Esophagus squamous epithelium (tissue), 5 donors: Measurements from ENCODE around the gene SGMS2. TPM values are rescaled to one million over a fixed set of nuclear protein-coding genes. Genes with fewer than 3 reads are reported as not detected.
A peak's percentile ranks its signal among the peaks of the same experiment; 100 is the strongest.

Source experiments
- DNase-seq: peaks from one replicate; lab custom pipeline; 2025; lab: John Stamatoyannopoulos, UW
- H3K27ac ChIP-seq, 4 donors: fragments of 200-600 bp; sonication (generic); one replicate each; pipeline ENCODE4 v1.5.1; 2016 to 2019; ENCODE audit warnings: mild to moderate bottlenecking in 1 of 4
- H3K27me3 ChIP-seq, 4 donors: fragments of 200-600 bp; sonication (generic); 1 replicate in 3 of 4; 2 replicates in 1 of 4; pipeline versions ENCODE4 v1.5.1 to v1.6.0; 2017 to 2021; ENCODE audit warnings: antibody characterized with exemption in 1 of 4
- H3K36me3 ChIP-seq, 3 donors: fragments of 200-600 bp; sonication (generic); one replicate each; pipeline ENCODE4 v1.5.1; 2016 to 2019
- H3K4me1 ChIP-seq, 3 donors: fragments of 200-600 bp; sonication (generic); one replicate each; pipeline ENCODE4 v1.5.1; 2017 to 2019
- H3K4me3 ChIP-seq, 4 donors: fragments of 200-600 bp; sonication (generic); 1 replicate in 3 of 4; 2 replicates in 1 of 4; pipeline ENCODE4 v1.5.1; 2016 to 2019; ENCODE audit warnings: mild to moderate bottlenecking in 2 of 4, moderate library complexity in 1 of 4
- H3K9me3 ChIP-seq, 3 donors: fragments of 200-600 bp; sonication (generic); one replicate each; pipeline ENCODE4 v1.5.1; 2016 to 2019
- CTCF ChIP-seq, 6 experiments: fragments of 450-650 bp in 4 of 6; fragments of 200-600 bp in 2 of 6; sonication (generic) in 2 of 6; IDR thresholded peaks; one replicate each; pipeline ENCODE4 v1.5.1; 2016 to 2019; ENCODE audit warnings: antibody characterized with exemption in 6 of 6, mild to moderate bottlenecking in 4 of 6, moderate library complexity in 4 of 6
- POLR2A ChIP-seq, 4 donors: fragments of 450-650 bp; IDR thresholded peaks; one replicate each; pipeline ENCODE4 v1.6.1; 2017; ENCODE audit warnings: antibody characterized with exemption in 4 of 4, mild to moderate bottlenecking in 4 of 4, moderate library complexity in 3 of 4
- WGBS, 2 donors: methylation state at CpG; one replicate each; pipeline ENCODE4 v1.1.5; 2018; 5-methylcytosine and 5-hydroxymethylcytosine counted together
- intact Hi-C: fragments of 100-400 bp; cut with DNase I; formaldehyde crosslinking; loops from one replicate; pipeline ENCODE4 v1.15.0; 2022
- total RNA-seq, 4 donors: library from RNA; depleted of rRNA; stranded (reverse); fragments of >200 nt; gene quantifications; one replicate each; pipeline ENCODE4 v1.1.0, GENCODE V29; 2016
- donor health status: DM: yes; HTN: yes; CAD: no.

The SGMS2 gene
- 100 to 1,000 TPM in 2 of 4 donors, 10 to 100 TPM in 2; 53.4 to 153 (median 114) TPM for total RNA-seq

DNA sequence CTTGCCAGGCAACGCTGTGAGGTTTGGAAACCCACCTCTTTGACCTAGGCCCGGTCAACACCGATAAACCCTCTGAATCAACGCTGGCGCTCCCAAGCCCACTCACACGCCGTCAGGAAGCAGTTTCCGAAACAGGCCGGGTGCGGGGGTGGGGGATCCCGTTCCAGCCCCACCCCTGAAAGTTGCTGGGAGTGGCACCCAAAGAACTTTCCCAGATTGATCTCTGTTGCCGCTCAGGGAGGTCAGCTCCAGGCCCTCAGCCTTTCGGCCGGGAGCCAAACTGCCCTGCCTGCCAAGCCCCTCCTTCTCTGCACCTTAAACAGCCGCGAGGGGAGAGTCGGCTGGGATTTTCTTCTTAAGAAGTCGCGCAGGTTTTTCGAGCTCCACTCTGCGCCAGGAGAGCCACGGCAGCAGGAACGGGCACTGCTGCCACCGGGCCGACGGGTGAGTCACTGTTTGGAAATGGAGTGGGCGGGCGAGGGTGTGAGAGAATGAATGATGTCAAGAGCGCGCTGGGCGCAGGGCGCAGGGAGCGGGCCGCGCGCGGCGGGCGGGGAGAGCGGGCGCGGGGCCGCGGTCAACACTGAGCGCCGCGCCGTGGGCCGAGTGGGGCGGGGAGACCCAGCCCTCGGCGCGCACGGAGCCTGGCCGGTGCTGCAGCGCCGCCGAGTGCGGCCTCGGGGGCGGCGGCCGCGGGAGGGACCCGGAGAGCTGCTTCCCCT, at the start of gene SGMS2:
Gene SGMS2 (plus strand): TSS at position 583 of the 722 bp plus-strand sequence. CDS start 70,622 bp downstream, outside the sequence.
- intact Hi-C loops = loop anchor here (5.0 kb wide), 1 partner anchor 78 kb away; no protein-coding TSS in a partner anchor

DNA sequence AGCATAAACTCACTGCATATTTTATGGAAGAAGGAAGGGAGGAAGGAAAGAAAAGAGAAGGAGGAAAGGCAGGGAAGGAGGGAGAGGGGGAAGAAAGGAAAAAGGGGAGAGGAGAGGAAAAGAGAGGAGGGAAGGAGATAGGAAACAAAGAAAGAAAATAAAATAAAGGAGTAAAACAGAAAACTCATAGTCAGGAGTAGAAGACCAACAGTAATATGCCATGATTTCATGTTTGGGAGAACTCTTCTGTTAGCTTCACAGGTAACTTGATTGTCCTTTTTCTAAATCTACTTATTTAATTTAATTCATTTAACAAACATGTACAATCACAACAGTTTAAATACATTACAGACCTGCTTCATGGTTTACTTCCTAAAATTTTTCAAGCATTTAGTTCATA, 46.8 kb upstream of the SGMS2 start:
- Histone ChIP-seq H3K27me3 (no peaks in the 10 kb centered on the region), H3K4me1 (no peaks in the 10 kb centered on the region), H3K9me3 (no peaks in the 10 kb centered on the region), H3K27ac (no peak overlapping the region), H3K4me3 (no peak overlapping the region), H3K36me3 (no peaks in the 10 kb centered on the region)
- no peak for TF ChIP-seq POLR2A (IDR thresholded peaks at IDR 0.05)
- TF ChIP-seq CTCF (IDR thresholded peaks at IDR 0.05) = no peak
- intact Hi-C loops = no loop called here
- no peak for DNase-seq

More for the DNA sequence above, at the start of gene SGMS2:
- Histone ChIP-seq H3K9me3 (no peaks in the 10 kb centered on the region), H3K36me3 (no peaks in the 10 kb centered on the region), H3K4me3 (peak within 1 kb of the TSS; percentile 83 to 88 (median 84)), H3K27me3 (no peaks in the 10 kb centered on the region), H3K4me1 (peaks cover 0 to 38% (median 6%) of the 10 kb centered on the region in 3 donors), H3K27ac (peak within 1 kb of the TSS; percentile 94 to 98 (median 97))
- peak; percentile 48 for DNase-seq
- TF ChIP-seq POLR2A (IDR thresholded peaks at IDR 0.05) (peak in 3 of 4 donors; percentile 22 to 80 (median 76)), CTCF (IDR thresholded peaks at IDR 0.05) (peak in 1 of 6 experiments; percentile 1)
- 0 to 1% methylated on average over 5 to 22 of the region's 65 CpGs for WGBS, 2 donors

DNA sequence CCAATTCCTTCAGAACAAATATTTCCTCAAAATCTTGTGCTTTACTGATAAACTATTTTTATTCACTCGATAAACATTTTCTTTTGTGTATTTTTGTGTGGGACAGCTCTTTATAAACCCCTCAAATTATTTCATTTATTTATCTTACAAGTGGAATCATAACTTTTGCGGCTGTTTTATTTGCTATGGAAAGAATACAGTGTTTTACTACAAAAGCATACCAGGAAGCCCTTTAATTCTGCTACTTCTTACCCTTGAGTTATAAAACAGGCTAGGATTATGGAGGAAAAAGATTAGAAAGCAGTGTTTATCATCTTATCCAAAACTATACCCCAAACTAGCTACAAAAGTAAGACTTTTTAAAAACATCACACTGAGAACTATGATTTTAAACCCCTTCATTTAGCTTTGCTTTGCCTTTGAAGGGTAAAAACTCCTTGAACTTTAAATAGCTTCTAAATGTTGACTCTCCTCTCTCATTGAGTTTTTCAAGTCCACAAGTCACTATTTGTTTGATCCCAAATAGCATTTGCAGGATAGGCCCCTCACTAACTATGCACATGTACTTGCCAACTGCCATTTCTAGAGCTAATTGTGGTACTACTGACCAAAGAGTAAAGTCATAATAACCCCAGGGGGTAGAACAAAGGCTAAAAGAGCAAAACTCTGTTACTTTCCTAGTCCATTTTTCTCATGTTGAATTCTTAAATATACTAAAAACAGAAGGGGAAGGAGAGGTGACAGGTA, 45.8 kb upstream of the SGMS2 start:
- no peaks in the 10 kb centered on the region for H3K36me3 ChIP-seq
- no peak overlapping the region for H3K27ac ChIP-seq
- no peak overlapping the region for H3K4me3 ChIP-seq
- TF ChIP-seq POLR2A (IDR thresholded peaks at IDR 0.05) = no peak
- no peak for TF ChIP-seq CTCF (IDR thresholded peaks at IDR 0.05)
- H3K4me1 ChIP-seq = no peaks in the 10 kb centered on the region
- no peak for DNase-seq
- H3K9me3 ChIP-seq = no peaks in the 10 kb centered on the region
- no peaks in the 10 kb centered on the region for H3K27me3 ChIP-seq
- intact Hi-C loops = no loop called here
- WGBS, 2 donors = 62% methylated on average over 2 of the region's 2 CpGs

DNA sequence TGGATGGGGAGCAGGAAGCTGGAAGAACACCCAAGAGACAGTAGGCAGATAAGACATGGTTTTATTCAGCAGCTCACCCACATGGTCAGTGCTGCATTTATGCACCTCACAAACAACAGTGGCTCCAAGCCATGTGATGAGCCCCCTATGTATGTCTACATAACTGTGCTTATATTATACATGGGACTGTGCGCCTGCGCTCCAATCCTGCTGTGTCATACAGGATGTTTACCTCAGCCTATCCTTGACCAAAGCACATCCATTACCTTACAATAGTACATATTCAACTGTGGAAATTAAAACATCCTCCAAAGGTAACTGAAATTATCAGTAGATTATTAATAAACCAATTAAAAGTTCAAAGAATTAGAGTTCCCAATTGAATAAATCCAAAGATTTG, 44.1 kb upstream of the SGMS2 start:
- H3K9me3 ChIP-seq = no peaks in the 10 kb centered on the region
- intact Hi-C loops = no loop called here
- no peaks in the 10 kb centered on the region for H3K4me1 ChIP-seq
- WGBS, 2 donors = 91 to 100% methylated on average over 2 of the region's 2 CpGs
- no peaks in the 10 kb centered on the region for H3K27me3 ChIP-seq
- no peaks in the 10 kb centered on the region for H3K36me3 ChIP-seq
- H3K4me3 ChIP-seq = no peak overlapping the region
- no peak for TF ChIP-seq CTCF (IDR thresholded peaks at IDR 0.05)
- TF ChIP-seq POLR2A (IDR thresholded peaks at IDR 0.05) = no peak
- no peak for DNase-seq
- H3K27ac ChIP-seq = no peak overlapping the region

- intact Hi-C loops = no loop called here
- H3K36me3 ChIP-seq = no peaks in the 10 kb centered on the region
- 50 to 55% methylated on average over 3 of the region's 3 CpGs for WGBS, 2 donors
- H3K4me1 ChIP-seq = peaks cover 0 to 5% (median 0%) of the 10 kb centered on the region in 3 donors
- DNase-seq = no peak
- H3K27me3 ChIP-seq = no peaks in the 10 kb centered on the region
- TF ChIP-seq POLR2A (IDR thresholded peaks at IDR 0.05) = no peak
- peaks cover 0 to 3% (median 0%) of the 10 kb centered on the region in 3 donors for H3K9me3 ChIP-seq
- H3K27ac ChIP-seq = no peak overlapping the region
- H3K4me3 ChIP-seq = no peak overlapping the region
Measured at GRCh38 chr4:107791902-107792301, 32.8 kb upstream of the SGMS2 start.
